ENCODE measurements around the gene RECK.

RECK gene

GRCh38 chr9:36051317-36051716 lies 14.6 kb downstream of the RECK start:
- no peaks in the 10 kb centered on the region for H3K9me3 ChIP-seq (ENCODE audit: control insufficient read depth in 2 of 2, low read length in 2 of 2)
- no peak overlapping the region for H3K4me3 ChIP-seq (ENCODE audit: low read length in 2 of 2)
- H3K36me3 ChIP-seq (ENCODE audit: control insufficient read depth in 2 of 2, insufficient read depth in 2 of 2, low read length in 2 of 2) = no peaks in the 10 kb centered on the region
- no peak overlapping the region for H3K27ac ChIP-seq (ENCODE audit: low read depth in 2 of 2, low read length in 2 of 2)
- H3K4me1 ChIP-seq (ENCODE audit: control insufficient read depth in 2 of 2, insufficient read depth in 2 of 2, low read length in 2 of 2) = peaks cover 1 to 7% of the 10 kb centered on the region in 2 donors
- H3K27me3 ChIP-seq (ENCODE audit: control insufficient read depth in 2 of 2, insufficient read depth in 2 of 2, low read length in 2 of 2) = no peaks in the 10 kb centered on the region
- H3K9ac ChIP-seq (ENCODE audit: low read depth in 1 of 2, low read length in 2 of 2) = no peak overlapping the region

- Histone ChIP-seq H3K4me3 (ENCODE audit: low read length in 2 of 2) (no peak overlapping the region), H3K9ac (ENCODE audit: low read depth in 1 of 2, low read length in 2 of 2) (no peak overlapping the region), H3K27ac (ENCODE audit: low read depth in 2 of 2, low read length in 2 of 2) (no peak overlapping the region), H3K4me1 (ENCODE audit: control insufficient read depth in 2 of 2, insufficient read depth in 2 of 2, low read length in 2 of 2) (no peaks in the 10 kb centered on the region), H3K27me3 (ENCODE audit: control insufficient read depth in 2 of 2, insufficient read depth in 2 of 2, low read length in 2 of 2) (no peaks in the 10 kb centered on the region), H3K36me3 (ENCODE audit: control insufficient read depth in 2 of 2, insufficient read depth in 2 of 2, low read length in 2 of 2) (no peaks in the 10 kb centered on the region), H3K9me3 (ENCODE audit: control insufficient read depth in 2 of 2, low read length in 2 of 2) (no peaks in the 10 kb centered on the region)
These were observed 17.3 kb downstream of the RECK start for GRCh38 chr9:36053971-36054370.

- H3K27ac ChIP-seq (ENCODE audit: low read depth in 2 of 2, low read length in 2 of 2) = no peak overlapping the region
- no peak overlapping the region for H3K9ac ChIP-seq (ENCODE audit: low read depth in 1 of 2, low read length in 2 of 2)
- H3K4me1 ChIP-seq (ENCODE audit: control insufficient read depth in 2 of 2, insufficient read depth in 2 of 2, low read length in 2 of 2) = no peaks in the 10 kb centered on the region
- H3K36me3 ChIP-seq (ENCODE audit: control insufficient read depth in 2 of 2, insufficient read depth in 2 of 2, low read length in 2 of 2) = no peaks in the 10 kb centered on the region
- H3K27me3 ChIP-seq (ENCODE audit: control insufficient read depth in 2 of 2, insufficient read depth in 2 of 2, low read length in 2 of 2) = no peaks in the 10 kb centered on the region
- H3K4me3 ChIP-seq (ENCODE audit: low read length in 2 of 2) = no peak overlapping the region
- H3K9me3 ChIP-seq (ENCODE audit: control insufficient read depth in 2 of 2, low read length in 2 of 2) = no peaks in the 10 kb centered on the region
These were observed 20.2 kb downstream of the RECK start for GRCh38 chr9:36056896-36057295.

GRCh38 chr9:36063804-36064447 lies 27.2 kb downstream of the RECK start:
- no peak overlapping the region for H3K4me3 ChIP-seq (ENCODE audit: low read length in 2 of 2)
- H3K27me3 ChIP-seq (ENCODE audit: control insufficient read depth in 2 of 2, insufficient read depth in 2 of 2, low read length in 2 of 2) = no peaks in the 10 kb centered on the region
- H3K9ac ChIP-seq (ENCODE audit: low read depth in 1 of 2, low read length in 2 of 2) = no peak overlapping the region
- H3K9me3 ChIP-seq (ENCODE audit: control insufficient read depth in 2 of 2, low read length in 2 of 2) = no peaks in the 10 kb centered on the region
- no peaks in the 10 kb centered on the region for H3K4me1 ChIP-seq (ENCODE audit: control insufficient read depth in 2 of 2, insufficient read depth in 2 of 2, low read length in 2 of 2)
- no peak overlapping the region for H3K27ac ChIP-seq (ENCODE audit: low read depth in 2 of 2, low read length in 2 of 2)
- H3K36me3 ChIP-seq (ENCODE audit: control insufficient read depth in 2 of 2, insufficient read depth in 2 of 2, low read length in 2 of 2) = no peaks in the 10 kb centered on the region

- Histone ChIP-seq H3K4me1 (ENCODE audit: control insufficient read depth in 2 of 2, insufficient read depth in 2 of 2, low read length in 2 of 2) (no peaks in the 10 kb centered on the region), H3K36me3 (ENCODE audit: control insufficient read depth in 2 of 2, insufficient read depth in 2 of 2, low read length in 2 of 2) (no peaks in the 10 kb centered on the region), H3K9ac (ENCODE audit: low read depth in 1 of 2, low read length in 2 of 2) (no peak overlapping the region), H3K27ac (ENCODE audit: low read depth in 2 of 2, low read length in 2 of 2) (no peak overlapping the region), H3K27me3 (ENCODE audit: control insufficient read depth in 2 of 2, insufficient read depth in 2 of 2, low read length in 2 of 2) (no peaks in the 10 kb centered on the region), H3K4me3 (ENCODE audit: low read length in 2 of 2) (no peak overlapping the region), H3K9me3 (ENCODE audit: control insufficient read depth in 2 of 2, low read length in 2 of 2) (no peaks in the 10 kb centered on the region)
These were observed 27.8 kb downstream of the RECK start for GRCh38 chr9:36064448-36065037.

- peaks cover 10 to 18% of the 10 kb centered on the region in 2 donors for H3K4me1 ChIP-seq (ENCODE audit: control insufficient read depth in 2 of 2, insufficient read depth in 2 of 2, low read length in 2 of 2)
- no peak overlapping the region for H3K4me3 ChIP-seq (ENCODE audit: low read length in 2 of 2)
- H3K36me3 ChIP-seq (ENCODE audit: control insufficient read depth in 2 of 2, insufficient read depth in 2 of 2, low read length in 2 of 2) = no peaks in the 10 kb centered on the region
- H3K9me3 ChIP-seq (ENCODE audit: control insufficient read depth in 2 of 2, low read length in 2 of 2) = no peaks in the 10 kb centered on the region
- no peak overlapping the region for H3K27ac ChIP-seq (ENCODE audit: low read depth in 2 of 2, low read length in 2 of 2)
- H3K9ac ChIP-seq (ENCODE audit: low read depth in 1 of 2, low read length in 2 of 2) = no peak overlapping the region
- no peaks in the 10 kb centered on the region for H3K27me3 ChIP-seq (ENCODE audit: control insufficient read depth in 2 of 2, insufficient read depth in 2 of 2, low read length in 2 of 2)
These were observed 37.3 kb downstream of the RECK start for GRCh38 chr9:36074055-36074454.

- no peaks in the 10 kb centered on the region for H3K36me3 ChIP-seq (ENCODE audit: control insufficient read depth in 2 of 2, insufficient read depth in 2 of 2, low read length in 2 of 2)
- H3K9ac ChIP-seq (ENCODE audit: low read depth in 1 of 2, low read length in 2 of 2) = no peak overlapping the region
- H3K9me3 ChIP-seq (ENCODE audit: control insufficient read depth in 2 of 2, low read length in 2 of 2) = no peaks in the 10 kb centered on the region
- no peak overlapping the region for H3K4me3 ChIP-seq (ENCODE audit: low read length in 2 of 2)
- H3K27ac ChIP-seq (ENCODE audit: low read depth in 2 of 2, low read length in 2 of 2) = no peak overlapping the region
- H3K4me1 ChIP-seq (ENCODE audit: control insufficient read depth in 2 of 2, insufficient read depth in 2 of 2, low read length in 2 of 2) = peaks cover 10 to 18% of the 10 kb centered on the region in 2 donors
- no peaks in the 10 kb centered on the region for H3K27me3 ChIP-seq (ENCODE audit: control insufficient read depth in 2 of 2, insufficient read depth in 2 of 2, low read length in 2 of 2)
These were observed 38.3 kb downstream of the RECK start for GRCh38 chr9:36074870-36075532.

- Histone ChIP-seq H3K27ac (ENCODE audit: low read depth in 2 of 2, low read length in 2 of 2) (no peak overlapping the region), H3K4me1 (ENCODE audit: control insufficient read depth in 2 of 2, insufficient read depth in 2 of 2, low read length in 2 of 2) (peaks cover 10 to 18% of the 10 kb centered on the region in 2 donors), H3K27me3 (ENCODE audit: control insufficient read depth in 2 of 2, insufficient read depth in 2 of 2, low read length in 2 of 2) (no peaks in the 10 kb centered on the region), H3K9ac (ENCODE audit: low read depth in 1 of 2, low read length in 2 of 2) (no peak overlapping the region), H3K36me3 (ENCODE audit: control insufficient read depth in 2 of 2, insufficient read depth in 2 of 2, low read length in 2 of 2) (no peaks in the 10 kb centered on the region), H3K4me3 (ENCODE audit: low read length in 2 of 2) (no peak overlapping the region), H3K9me3 (ENCODE audit: control insufficient read depth in 2 of 2, low read length in 2 of 2) (no peaks in the 10 kb centered on the region)
These were observed 41.3 kb downstream of the RECK start for GRCh38 chr9:36078051-36078450.

GRCh38 chr9:36080519-36080918 lies 43.8 kb downstream of the RECK start:
- Histone ChIP-seq H3K9ac (ENCODE audit: low read depth in 1 of 2, low read length in 2 of 2) (no peak overlapping the region), H3K4me1 (ENCODE audit: control insufficient read depth in 2 of 2, insufficient read depth in 2 of 2, low read length in 2 of 2) (no peaks in the 10 kb centered on the region), H3K27ac (ENCODE audit: low read depth in 2 of 2, low read length in 2 of 2) (no peak overlapping the region), H3K27me3 (ENCODE audit: control insufficient read depth in 2 of 2, insufficient read depth in 2 of 2, low read length in 2 of 2) (no peaks in the 10 kb centered on the region), H3K36me3 (ENCODE audit: control insufficient read depth in 2 of 2, insufficient read depth in 2 of 2, low read length in 2 of 2) (no peaks in the 10 kb centered on the region), H3K4me3 (ENCODE audit: low read length in 2 of 2) (no peak overlapping the region), H3K9me3 (ENCODE audit: control insufficient read depth in 2 of 2, low read length in 2 of 2) (no peaks in the 10 kb centered on the region)

GRCh38 chr9:36082931-36083330 lies 46.2 kb downstream of the RECK start:
- H3K9me3 ChIP-seq (ENCODE audit: control insufficient read depth in 2 of 2, low read length in 2 of 2) = peaks cover 0 to 2% of the 10 kb centered on the region in 2 donors

More at GRCh38 chr9:36082931-36083330, 46.2 kb downstream of the RECK start:
- Histone ChIP-seq H3K36me3 (ENCODE audit: control insufficient read depth in 2 of 2, insufficient read depth in 2 of 2, low read length in 2 of 2) (no peaks in the 10 kb centered on the region), H3K4me3 (ENCODE audit: low read length in 2 of 2) (no peak overlapping the region), H3K4me1 (ENCODE audit: control insufficient read depth in 2 of 2, insufficient read depth in 2 of 2, low read length in 2 of 2) (no peaks in the 10 kb centered on the region), H3K27me3 (ENCODE audit: control insufficient read depth in 2 of 2, insufficient read depth in 2 of 2, low read length in 2 of 2) (no peaks in the 10 kb centered on the region), H3K9ac (ENCODE audit: low read depth in 1 of 2, low read length in 2 of 2) (no peak overlapping the region), H3K27ac (ENCODE audit: low read depth in 2 of 2, low read length in 2 of 2) (no peak overlapping the region)
